HUES64 (cell line): ENCODE data around the gene PPM1K.

Source experiments
- H3K27ac ChIP-seq: 2 replicates; pipeline ENCODE4 v1.7.0; 2013; ENCODE audit warnings: low read depth, low read length, inconsistent platforms
- H3K27me3 ChIP-seq: 2 replicates; pipeline ENCODE4 v1.6.1; 2013; ENCODE audit warnings: mild to moderate bottlenecking, low read length; ENCODE audit not compliant: insufficient read depth
- H3K36me3 ChIP-seq: 2 replicates; pipeline ENCODE4 v1.6.1; 2013; ENCODE audit warnings: mild to moderate bottlenecking, low read length; ENCODE audit not compliant: insufficient read depth
- H3K4me1 ChIP-seq: 2 replicates; pipeline ENCODE4 v1.6.1; 2013; ENCODE audit warnings: mild to moderate bottlenecking, low read length, moderate library complexity; ENCODE audit not compliant: insufficient read depth
- H3K4me3 ChIP-seq: 2 replicates; pipeline ENCODE4 v1.5.1; 2013; ENCODE audit warnings: mild to moderate bottlenecking, low read length, moderate library complexity
- H3K9ac ChIP-seq: 2 replicates; pipeline ENCODE4 v1.6.1; 2013; ENCODE audit warnings: mild to moderate bottlenecking, low read depth, low read length
- H3K9me3 ChIP-seq: 2 replicates; pipeline ENCODE4 v1.6.1; 2013; ENCODE audit warnings: low read depth, low read length; ENCODE audit not compliant: insufficient read depth
- WGBS: fragments of 150-250, 120-280 bp; methylation state at CpG from one replicate; pipeline ENCODE4 v1.1.7; 2013; ENCODE audit warnings: missing lambda C conversion rate; 5-methylcytosine and 5-hydroxymethylcytosine counted together

Gene PPM1K

GRCh38 chr4:88215351-88215750, 69.0 kb downstream of the PPM1K start:
- no peak overlapping the region for H3K27ac ChIP-seq
- H3K9me3 ChIP-seq, result no peaks in the 10 kb centered on the region
- no peaks in the 10 kb centered on the region for H3K27me3 ChIP-seq
- no peaks in the 10 kb centered on the region for H3K36me3 ChIP-seq
- WGBS, result 92% methylated on average over 2 of the region's 2 CpGs
- no peak overlapping the region for H3K4me3 ChIP-seq
- no peak overlapping the region for H3K9ac ChIP-seq
- no peaks in the 10 kb centered on the region; the same call in 1 of the 2 replicates for H3K4me1 ChIP-seq

- no peak overlapping the region for H3K27ac ChIP-seq
- H3K9me3 ChIP-seq, result no peaks in the 10 kb centered on the region
- WGBS, result 71% methylated on average over 4 of the region's 4 CpGs
- H3K36me3 ChIP-seq, result no peaks in the 10 kb centered on the region
- no peaks in the 10 kb centered on the region; the same call in 1 of the 2 replicates for H3K4me1 ChIP-seq
- no peak overlapping the region for H3K4me3 ChIP-seq
- no peaks in the 10 kb centered on the region for H3K27me3 ChIP-seq
- H3K9ac ChIP-seq, result no peak overlapping the region
These were observed 72.2 kb downstream of the PPM1K start for GRCh38 chr4:88212253-88212561.

GRCh38 chr4:88211473-88212252, 72.7 kb downstream of the PPM1K start:
- H3K4me1 ChIP-seq, result no peaks in the 10 kb centered on the region; the same call in 1 of the 2 replicates
- no peak overlapping the region for H3K4me3 ChIP-seq
- H3K9ac ChIP-seq, result no peak overlapping the region
- no peaks in the 10 kb centered on the region for H3K27me3 ChIP-seq
- no peaks in the 10 kb centered on the region for H3K9me3 ChIP-seq
- no peak overlapping the region for H3K27ac ChIP-seq
- 74% methylated on average over 17 of the region's 18 CpGs for WGBS
- H3K36me3 ChIP-seq, result no peaks in the 10 kb centered on the region

- Histone ChIP-seq H3K36me3 (no peaks in the 10 kb centered on the region), H3K9me3 (no peaks in the 10 kb centered on the region), H3K4me3 (no peak overlapping the region), H3K4me1 (peaks cover 1% of the 10 kb centered on the region; the same call in 1 of the 2 replicates), H3K27ac (no peak overlapping the region), H3K9ac (no peak overlapping the region), H3K27me3 (no peaks in the 10 kb centered on the region)
- 75% methylated on average over 3 of the region's 4 CpGs for WGBS
These were observed 76.2 kb downstream of the PPM1K start for GRCh38 chr4:88208156-88208555.
